Stimulated activated CD4-positive, alpha-beta T cell treated with anti-CD3 and anti-CD28 coated beads, TNF-alpha, amount 100 ng/mL, for 48 hours (primary cell): ENCODE data around the gene TMEM88.
"Not testable (repeated sequence)": the region's sequence is repeated elsewhere in the genome, so short reads cannot be mapped to it uniquely, and the experiment has no call there.

ENCODE experiments used
- DNase-seq, 3 donors: peaks; one replicate each; pipeline ENCODE4 v3.0.0-alpha.2; 2020; ENCODE audit warnings: low read depth in 3 of 3

The TMEM88 gene

DNA sequence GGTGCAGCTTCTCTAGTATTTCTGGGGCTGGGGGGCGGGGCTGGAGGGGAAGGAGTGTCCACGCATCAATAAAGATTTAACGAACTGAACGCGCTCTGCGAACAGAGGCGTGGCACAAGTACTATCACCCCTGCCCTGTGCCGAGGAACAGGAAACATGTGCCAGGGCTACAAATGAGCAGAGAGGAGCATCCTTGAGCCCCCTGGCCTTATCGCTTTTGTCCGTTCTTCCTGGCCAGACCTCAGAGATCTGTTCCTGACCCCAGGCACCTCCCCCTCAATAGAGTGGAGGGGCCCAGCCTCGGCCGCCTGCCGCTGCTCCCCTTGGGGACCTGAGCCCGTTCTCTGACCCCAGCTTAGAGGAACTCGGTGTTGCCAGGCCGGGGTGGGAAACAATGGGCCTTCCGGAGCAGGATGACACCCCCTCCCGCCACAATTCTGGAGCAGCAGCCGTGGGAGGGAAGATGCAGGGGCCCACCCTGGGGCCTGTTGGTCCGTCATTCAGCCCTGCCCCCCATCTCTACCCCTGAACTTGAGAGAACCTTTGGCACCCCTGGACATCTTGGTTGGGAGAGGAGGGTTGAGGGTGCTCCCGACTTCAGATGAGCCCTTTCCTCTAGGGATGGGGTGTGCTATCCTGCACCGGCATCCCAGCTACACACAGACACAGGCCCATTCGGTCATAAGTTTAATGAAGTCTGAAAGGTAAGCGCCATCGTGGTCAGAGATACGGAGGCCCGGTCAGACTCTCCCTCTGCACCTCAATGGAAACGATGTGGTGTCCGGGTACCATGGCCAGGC is 1.3 kb downstream of the TMEM88 start:
- no peak for DNase-seq

DNA sequence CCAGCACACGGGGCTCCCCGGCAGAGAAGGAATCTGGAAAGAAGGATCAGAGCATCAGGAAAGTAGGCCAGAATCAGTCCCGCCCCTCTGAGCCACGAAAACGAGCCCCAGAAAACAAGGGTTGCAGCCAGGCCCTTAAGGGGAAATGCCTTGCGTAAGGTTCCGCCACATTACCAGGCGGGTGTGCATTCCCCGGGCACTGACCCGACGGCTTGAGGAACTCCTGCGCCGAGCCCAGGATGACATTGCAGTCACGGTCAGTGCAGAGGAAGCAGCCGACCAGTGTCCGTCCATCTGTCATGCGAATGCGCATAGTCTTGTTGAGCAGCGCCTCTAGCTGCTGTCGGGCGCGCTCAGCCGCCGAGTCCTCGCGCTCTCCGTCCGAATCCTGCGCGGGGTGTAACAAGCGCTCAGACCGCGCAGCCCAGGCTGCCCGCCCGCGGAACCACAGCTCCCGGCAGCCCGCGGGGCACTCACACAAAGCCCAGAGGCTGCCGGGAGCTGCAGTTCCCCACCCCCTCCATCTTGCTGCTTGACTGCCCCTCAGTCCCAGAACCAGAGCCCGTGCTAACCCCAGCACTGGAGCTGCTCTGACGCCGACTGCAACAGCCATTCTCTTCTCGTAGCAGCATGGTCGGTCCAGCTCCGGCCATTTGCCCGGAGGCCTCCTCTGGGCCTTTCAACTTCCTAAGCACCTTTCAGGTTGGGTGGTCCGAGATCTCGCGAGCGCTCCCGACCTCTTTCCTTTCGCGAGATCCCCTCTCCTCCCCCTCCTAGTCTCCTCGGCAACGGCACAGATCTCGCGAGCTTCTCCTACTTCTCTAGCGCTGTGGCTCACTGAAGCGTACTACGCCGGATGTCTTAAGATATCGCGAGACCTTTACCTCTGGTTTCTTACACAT is 2.2 kb downstream of the TMEM88 start, which contains the start of gene NAA38:
TSS of gene NAA38 (minus strand) at position 749 of the 902 bp plus-strand sequence. CDS start at position 653, 96 bp downstream.
- DNase-seq, result peak; percentile 79 to 94 (median 91)

DNA sequence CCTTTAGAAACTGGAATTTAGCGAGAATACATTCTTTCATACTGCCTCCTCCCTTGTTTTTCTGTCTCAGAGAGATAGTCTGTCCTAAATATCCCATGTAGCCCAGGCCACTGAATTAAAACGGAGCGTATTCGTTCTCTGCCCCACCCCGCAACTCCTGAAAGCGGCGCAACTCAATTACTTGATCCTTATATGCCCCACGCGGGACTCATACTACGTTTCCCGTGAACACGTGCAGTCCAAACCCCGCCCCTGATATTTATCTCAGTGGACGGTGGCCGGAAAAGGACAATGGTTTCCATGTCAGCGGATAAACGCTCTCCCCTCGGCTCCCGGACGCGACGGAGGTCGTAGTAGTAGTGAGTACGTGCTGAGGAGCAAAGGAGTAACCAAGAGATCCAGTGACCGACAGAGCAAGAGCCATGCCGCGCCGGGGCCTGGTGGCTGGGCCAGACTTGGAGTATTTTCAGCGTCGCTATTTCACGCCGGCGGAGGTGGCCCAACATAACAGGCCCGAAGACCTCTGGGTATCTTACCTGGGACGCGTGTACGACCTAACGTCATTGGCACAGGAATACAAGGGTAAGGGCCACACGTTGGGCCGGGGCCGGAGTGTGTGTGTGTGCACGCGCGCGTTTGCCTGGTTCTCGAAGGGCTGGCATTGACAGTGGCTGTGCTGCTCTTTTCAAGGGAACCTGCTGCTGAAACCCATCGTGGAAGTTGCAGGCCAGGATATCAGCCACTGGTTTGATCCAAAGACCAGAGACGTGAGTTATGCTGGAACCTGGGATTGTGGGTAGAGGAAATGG is 3.1 kb downstream of the TMEM88 start, which contains the start of gene CYB5D1:
TSS of gene CYB5D1 (plus strand) at position 291 of the 809 bp plus-strand sequence. CDS start at position 423, 132 bp downstream.
- peak; percentile 77 to 82 (median 77) for DNase-seq

DNA sequence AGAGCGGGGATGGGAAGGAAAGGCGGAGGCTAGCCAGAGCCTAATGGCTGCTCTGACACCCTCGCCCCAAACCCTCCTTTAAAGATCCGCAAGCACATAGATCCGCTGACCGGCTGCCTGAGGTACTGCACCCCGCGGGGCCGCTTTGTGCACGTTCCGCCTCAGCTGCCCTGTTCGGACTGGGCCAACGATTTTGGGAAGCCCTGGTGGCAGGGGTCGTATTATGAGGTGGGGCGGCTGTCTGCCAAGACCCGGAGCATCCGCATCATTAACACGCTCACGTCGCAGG is 3.6 kb downstream of the TMEM88 start:
- no peak for DNase-seq

DNA sequence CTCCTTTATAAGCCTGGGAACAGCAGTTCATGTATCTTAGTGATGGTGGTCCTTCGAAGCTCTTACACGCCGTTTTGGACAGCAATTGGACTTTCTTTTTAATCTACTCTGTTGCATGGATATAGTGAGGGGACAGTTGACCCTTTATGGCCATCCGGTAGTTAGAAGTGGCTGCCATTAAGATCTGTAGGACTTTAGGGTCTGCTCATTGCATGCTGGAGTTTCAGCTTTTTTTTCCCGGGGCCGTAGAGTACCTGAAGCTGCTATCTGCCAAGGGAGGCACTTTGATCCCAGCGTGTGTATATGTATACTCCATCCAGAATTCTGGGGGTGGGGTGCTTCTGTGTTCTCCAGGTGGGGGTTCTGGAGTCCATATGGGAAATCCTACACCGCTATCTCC is 4.2 kb downstream of the TMEM88 start:
- DNase-seq, result no peak

DNA sequence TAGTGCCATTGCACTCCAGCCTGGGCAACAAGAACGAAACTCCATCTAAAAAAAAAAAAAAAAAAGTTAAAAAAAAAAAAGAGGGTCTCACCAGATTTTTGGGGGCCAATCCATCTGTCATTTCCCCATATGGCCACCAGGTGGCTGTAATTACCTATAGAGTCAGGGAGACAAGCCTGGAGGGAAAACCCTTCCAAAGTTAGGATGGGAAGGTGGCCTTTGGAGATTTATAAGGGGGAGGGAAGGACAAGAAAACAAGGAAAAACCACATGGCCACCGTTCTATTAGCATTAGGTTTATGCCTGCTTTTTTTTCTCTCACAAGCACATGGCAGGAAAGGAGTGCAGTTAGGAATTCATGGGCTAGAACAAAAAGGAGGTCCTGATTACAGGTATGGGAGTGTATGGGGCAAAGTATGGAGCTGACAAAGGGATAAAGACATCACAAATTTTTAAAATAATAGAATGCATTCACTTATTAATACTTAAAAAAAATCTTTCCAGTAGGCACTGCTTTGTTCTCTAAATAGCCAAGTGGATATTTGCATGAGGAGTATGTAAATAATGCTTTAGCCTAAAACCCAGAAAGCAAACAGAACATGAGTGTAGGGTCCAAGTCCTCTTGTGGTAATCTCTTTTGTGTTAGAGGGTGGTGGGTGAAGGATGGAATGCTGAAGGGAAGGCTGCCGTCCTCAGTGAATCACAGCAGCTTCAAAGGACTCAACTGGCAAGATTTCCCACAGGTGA is 8.0 kb downstream of the TMEM88 start:
- DNase-seq, result no peak

DNA sequence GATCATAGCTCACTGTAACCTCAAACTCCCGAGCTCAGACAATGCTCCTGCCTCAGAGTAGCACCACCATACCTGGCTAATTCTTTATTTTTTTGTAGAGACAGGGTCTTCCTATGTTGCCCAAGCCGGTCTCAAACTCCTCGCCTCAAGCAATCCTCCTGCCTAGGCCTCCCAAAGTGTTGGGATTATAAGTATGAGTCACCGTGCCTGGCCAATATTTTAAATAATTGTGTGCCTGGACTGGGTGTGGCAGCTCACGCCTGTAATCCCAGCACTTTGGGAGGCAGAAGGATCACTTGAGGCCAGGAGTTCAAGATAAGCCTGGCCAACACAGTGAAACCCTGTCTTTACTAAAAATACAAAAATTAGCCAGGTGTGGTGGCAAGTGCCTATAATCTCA is 9.5 kb downstream of the TMEM88 start:
- not testable (repeated sequence) for DNase-seq

DNA sequence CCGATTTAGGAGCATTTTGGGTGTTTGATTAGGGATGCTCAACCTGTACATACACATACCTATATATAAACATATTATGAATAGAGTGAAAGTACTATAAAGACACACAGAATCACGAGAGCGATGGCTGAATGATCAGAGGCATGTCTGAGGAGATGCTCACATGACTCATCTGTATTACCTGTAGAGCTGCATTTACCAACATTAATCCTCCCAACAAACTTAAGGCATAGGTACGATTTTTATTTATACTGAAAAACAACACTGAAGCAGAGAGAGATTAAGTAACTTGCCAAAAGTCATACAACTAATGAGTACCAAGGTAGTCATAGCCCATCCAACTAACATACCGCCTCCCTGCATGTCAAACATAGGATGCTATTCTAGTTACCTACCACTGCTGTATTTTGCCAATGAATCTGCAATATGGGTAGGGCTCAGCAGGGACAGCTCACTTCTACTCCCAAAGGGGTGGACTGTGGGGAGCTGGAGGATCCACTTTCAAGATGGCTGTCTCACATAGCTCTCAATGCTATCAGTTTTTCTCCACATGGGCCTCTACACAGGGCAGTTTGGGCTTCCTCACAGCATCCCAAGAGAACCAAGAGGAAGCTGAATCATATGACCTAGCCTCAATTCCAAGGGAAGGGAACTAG is 10.3 kb downstream of the TMEM88 start:
- DNase-seq, result no peak

DNA sequence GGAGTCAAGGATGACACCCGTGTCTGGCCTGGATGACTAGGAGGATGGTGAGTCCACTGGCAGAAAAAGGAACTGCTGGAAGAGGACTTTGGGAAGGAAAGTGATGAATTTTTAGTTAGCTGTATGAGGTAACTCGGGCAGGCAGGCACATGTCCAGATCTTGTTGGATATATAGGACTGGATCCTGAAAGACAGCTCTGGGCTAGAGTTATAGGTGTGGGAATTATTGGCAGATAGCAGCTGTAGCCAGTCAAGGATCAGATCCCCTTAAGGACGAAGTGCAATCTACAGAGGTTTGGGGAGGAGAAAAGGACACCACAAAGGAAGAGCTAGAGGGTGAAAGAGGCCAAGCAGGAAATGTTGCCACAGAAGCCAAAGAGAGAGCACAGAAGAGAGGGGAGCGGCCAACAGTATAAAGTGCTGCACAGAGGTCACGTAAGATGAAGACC is 13.0 kb downstream of the TMEM88 start:
- DNase-seq, result no peak

DNA sequence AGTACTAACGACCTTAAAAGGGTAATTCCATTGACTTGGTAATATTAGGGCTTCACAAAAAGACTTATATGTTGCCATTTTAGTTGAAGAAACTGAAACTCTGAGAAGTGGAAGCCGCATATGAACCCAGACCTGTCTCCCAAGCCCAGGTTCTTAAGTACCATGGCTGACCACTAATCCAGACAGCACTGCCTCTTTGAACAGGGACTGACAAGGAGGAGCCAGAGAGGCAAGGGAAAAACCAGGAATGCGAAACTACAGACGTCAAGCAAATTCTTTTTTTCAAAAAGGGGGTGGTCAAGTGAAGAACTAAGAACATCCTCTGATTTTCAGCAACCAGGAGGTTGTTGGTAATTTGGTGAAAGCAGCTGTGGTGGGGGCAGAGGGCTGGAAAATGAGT is 18.2 kb downstream of the TMEM88 start:
- no peak for DNase-seq

DNA sequence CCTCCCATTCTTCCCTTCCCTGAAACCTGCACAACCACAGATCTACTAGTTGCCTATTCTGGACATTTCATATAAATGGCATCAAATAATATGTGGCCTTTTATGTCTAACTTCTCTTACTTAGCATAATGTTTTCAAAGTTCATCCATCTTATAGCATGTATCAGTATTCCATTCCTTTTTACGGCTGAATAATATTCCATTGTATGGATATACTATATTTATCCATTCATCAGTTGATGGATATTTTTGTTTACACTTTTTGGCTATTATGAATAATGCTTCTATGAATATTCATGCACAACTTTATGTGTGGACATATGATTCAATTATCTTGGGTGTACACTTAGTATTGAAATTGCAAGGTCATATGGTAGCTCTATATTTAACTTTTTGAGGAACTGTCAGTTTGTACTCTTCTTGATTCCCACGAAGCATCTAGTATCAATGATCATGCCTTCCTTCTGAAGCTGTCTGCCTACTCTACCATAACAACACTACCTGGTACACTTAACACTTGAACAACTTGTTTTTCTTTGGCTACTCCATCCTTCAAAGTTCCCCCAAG is 21.0 kb downstream of the TMEM88 start:
- DNase-seq, result no peak

DNA sequence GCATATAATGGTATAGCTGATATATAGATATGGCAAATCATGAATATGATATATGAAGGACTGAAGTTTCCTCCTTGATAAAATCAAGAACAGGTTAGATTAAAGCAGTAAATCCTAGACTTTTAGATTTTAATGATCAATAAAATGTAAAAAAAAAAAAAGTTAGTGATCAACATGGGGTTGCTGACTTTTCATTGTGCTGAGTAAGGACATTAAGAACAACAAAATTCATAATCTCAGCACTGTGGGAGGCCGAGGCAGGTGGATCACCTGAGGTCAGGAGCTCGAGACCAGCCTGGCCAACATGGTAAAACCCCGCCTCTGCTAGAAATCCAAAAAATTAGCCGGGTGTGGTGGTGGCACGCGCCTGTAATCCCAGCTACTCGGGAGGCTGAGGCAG is 23.4 kb downstream of the TMEM88 start:
- DNase-seq, result no peak

DNA sequence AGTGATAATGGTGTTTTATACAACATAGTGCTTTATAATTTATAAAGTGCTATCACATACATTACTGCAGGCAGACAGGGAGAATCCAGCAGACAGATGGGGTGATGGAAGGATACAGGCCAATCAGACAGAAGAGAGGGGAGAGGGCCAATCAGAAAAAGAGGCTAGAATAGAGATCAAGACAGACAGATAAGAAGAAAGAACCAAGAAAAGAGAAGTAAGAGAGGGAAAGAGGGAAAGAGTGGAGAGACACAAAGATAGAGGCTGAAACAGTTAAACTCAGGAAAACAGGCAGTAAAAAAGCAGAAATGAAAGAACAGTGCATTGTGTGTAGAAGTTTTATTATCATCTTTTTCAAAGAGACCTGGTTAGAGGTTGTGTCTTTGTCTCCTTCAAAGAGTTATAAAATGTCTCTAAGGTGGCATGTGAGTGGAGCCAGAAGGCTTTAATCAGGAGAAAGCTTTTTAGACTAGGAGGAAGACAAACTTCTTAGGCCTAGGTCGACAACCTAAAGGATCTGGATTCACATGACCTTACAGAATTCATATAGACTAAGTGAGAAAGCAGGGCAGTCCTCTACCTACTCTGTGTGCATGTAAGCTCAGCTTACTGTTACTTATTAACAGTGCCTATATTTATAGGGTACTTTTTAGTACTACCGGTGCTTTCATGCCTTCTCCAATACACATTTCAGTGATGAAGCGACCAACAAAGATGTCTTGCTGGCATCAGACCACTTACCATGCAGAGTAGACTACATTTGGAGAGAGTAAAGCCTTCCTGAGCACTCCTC is 25.4 kb downstream of the TMEM88 start:
- DNase-seq, result no peak

DNA sequence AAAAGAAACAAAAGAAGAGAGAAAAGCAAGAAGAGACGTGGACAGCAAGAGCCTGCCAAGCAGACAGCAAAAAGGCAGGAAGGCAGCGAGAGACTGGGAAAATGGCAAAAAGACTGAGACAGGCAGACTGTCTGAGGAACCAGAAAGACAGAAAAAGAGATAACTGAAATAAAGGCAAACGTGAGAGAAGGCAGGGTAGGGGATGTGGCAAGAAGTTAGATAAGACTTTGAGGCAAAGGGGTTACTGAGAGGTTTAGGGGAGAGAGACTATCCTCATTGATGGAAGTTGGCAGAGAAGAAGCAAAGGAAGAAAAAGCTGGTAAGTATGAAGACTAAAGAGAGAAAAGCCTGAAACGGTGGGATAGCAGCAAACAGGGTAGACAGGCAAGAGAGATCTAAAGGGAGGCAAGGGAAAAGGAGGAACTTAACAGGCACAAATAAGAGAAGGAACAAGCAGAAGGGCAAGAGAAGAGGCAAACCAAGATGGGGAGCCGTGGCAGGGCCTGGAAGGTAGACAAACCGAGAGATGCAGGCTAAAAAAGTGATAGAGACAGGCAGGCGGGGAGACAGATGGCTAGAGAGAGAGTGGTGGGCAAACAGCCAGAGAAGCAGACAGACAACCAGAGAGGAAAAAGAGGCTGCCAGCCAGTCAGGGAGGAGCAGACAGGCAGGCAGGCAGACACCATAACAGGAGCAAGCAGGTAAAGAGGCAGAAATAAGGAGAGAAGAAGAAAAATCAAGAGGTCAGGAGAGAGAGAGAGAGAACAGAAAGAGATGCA is 26.6 kb downstream of the TMEM88 start:
- DNase-seq, result no peak

DNA sequence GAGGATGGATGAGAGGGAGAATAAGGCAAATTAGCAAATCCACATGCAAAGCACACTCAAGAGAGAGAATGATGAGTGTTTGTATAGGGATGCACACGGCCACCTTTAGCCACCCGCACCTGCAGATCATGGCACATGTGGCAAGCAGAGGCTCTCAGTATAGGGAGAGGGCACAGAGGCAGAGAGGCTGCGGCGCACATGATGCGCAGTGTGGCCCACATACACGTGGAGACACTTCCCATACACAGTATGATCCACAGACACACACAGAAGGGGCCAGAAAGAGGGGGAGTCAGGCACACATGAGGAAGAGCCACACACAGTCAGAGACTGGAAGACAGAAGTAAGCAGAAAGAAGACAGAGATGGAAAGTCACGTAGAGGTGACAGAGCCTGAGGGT is 27.2 kb downstream of the TMEM88 start:
- no peak for DNase-seq

DNA sequence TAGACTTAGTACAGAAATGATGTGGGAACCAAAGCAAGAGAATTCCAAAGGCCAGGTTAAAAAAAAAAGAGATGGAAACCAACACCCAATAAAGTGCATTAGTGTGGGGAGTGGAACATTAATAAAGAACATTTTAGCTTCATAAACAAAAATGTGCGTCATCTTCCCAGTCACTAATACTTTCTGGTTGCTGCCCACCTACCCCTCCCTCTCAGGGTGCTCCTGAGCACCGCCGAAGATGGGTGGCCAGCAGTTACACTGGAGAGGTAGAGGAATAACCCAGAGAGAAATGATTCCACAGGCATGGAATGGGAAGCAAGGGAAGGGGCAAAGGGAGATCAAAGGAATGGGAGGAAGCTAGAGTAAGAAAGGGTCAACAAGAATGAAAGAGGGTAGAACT is 27.8 kb downstream of the TMEM88 start:
- DNase-seq, result no peak

DNA sequence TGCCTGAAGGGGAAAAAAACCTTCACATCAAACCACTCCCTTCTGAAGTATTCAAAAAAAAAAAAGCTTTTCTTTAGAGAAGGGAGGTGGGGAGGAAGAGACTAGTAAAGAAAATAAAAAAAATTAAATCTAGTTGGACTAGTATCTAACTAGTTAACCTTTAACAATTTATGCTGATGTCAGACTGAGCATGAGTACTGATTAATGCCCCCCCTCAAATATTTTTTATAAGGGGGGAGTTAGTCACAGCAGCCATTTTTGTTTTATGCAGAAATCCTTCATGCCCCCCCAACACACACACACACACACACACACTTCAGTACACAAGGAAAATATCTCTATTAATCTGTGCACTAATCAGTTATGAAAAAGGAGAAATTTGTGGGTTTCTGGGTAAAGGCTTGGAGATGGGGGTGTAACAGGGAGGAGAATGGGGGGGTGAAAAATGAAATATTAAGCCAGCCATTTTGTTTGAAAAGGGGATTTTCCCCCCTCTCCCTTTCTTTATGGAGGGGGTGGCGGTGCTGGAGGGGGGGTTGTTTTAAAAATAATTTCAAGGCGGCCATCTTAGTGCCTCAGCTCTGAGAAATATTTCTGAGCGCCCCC is 29.0 kb downstream of the TMEM88 start:
- DNase-seq, result peak in 1 of 3 donors; percentile 40
